ENCODE results near the gene PRKCZ. TPM values are rescaled to one million over a fixed set of nuclear protein-coding genes. Genes with fewer than 3 reads are reported as not detected.

The PRKCZ gene
- total and polyA plus RNA-seq, 7 donors = 0.07 to 2.3 (median 0.42) TPM; not detected in 1

GRCh38 chr1:2042830-2043773 is 7.1 kb upstream of the PRKCZ start:
- Histone ChIP-seq H3K4me1 (no peaks in the 10 kb centered on the region), H3K4me3 (no peak overlapping the region), H3K27me3 (ENCODE audit: insufficient read depth in 3 of 3, low read length in 2 of 3) (peaks cover 0 to 46% (median 11%) of the 10 kb centered on the region in 3 donors), H3K9me3 (no peaks in the 10 kb centered on the region), H3K36me3 (ENCODE audit: insufficient read depth in 1 of 2, low read depth in 1 of 2) (no peaks in the 10 kb centered on the region), H3K27ac (no peak overlapping the region)
- WGBS, 3 donors = 68 to 70% (median 69%) methylated on average over 37 to 41 of the region's 41 CpGs
- ATAC-seq = no peak
- DNase-seq = no peak
- no peak for TF ChIP-seq CTCF (IDR thresholded peaks at IDR 0.05)
- intact Hi-C loops (cut with DNase I) = no loop called here

GRCh38 chr1:2043886-2044285 is 6.3 kb upstream of the PRKCZ start:
- Histone ChIP-seq H3K27me3 (ENCODE audit: insufficient read depth in 3 of 3, low read length in 2 of 3) (peaks cover 0 to 49% (median 11%) of the 10 kb centered on the region in 3 donors), H3K4me1 (no peaks in the 10 kb centered on the region), H3K9me3 (no peaks in the 10 kb centered on the region), H3K36me3 (ENCODE audit: insufficient read depth in 1 of 2, low read depth in 1 of 2) (no peaks in the 10 kb centered on the region), H3K27ac (no peak overlapping the region), H3K4me3 (no peak overlapping the region)
- DNase-seq = no peak
- intact Hi-C loops (cut with DNase I) = loop anchor here in 1 of 2 donors (1.0 to 2.0 kb wide), 2 partner anchors 83 to 100 kb away; no protein-coding TSS in a partner anchor
- WGBS, 3 donors = 95 to 99% (median 96%) methylated on average over 4 of the region's 4 CpGs
- no peak for ATAC-seq
- no peak for TF ChIP-seq CTCF (IDR thresholded peaks at IDR 0.05)

GRCh38 chr1:2044510-2045319 is 5.5 kb upstream of the PRKCZ start:
- Histone ChIP-seq H3K4me3 (peak overlapping the region; percentile 45), H3K9me3 (no peaks in the 10 kb centered on the region), H3K27ac (no peak overlapping the region), H3K27me3 (ENCODE audit: insufficient read depth in 3 of 3, low read length in 2 of 3) (peaks cover 0 to 53% (median 15%) of the 10 kb centered on the region in 3 donors), H3K36me3 (ENCODE audit: insufficient read depth in 1 of 2, low read depth in 1 of 2) (no peaks in the 10 kb centered on the region), H3K4me1 (no peaks in the 10 kb centered on the region)
- 8 to 12% (median 8%) methylated on average over 59 to 75 of the region's 75 CpGs for WGBS, 3 donors
- intact Hi-C loops (cut with DNase I) = loop anchor here (1.0 to 5.0 kb wide), 4 partner anchors 82 to 102 kb away; no protein-coding TSS in a partner anchor
- DNase-seq (peak; percentile 79 to 81), ATAC-seq (peak; percentile 81 to 88 (median 82))
- peak; percentile 80 for TF ChIP-seq CTCF (IDR thresholded peaks at IDR 0.05)

GRCh38 chr1:2045468-2046173 is 4.6 kb upstream of the PRKCZ start:
- H3K4me1 ChIP-seq = no peaks in the 10 kb centered on the region
- peaks cover 0 to 59% (median 20%) of the 10 kb centered on the region in 3 donors for H3K27me3 ChIP-seq (ENCODE audit: insufficient read depth in 3 of 3, low read length in 2 of 3)
- 35 to 41% (median 35%) methylated on average over 15 of the region's 15 CpGs for WGBS, 3 donors
- no peaks in the 10 kb centered on the region for H3K36me3 ChIP-seq (ENCODE audit: insufficient read depth in 1 of 2, low read depth in 1 of 2)
- H3K4me3 ChIP-seq = no peak overlapping the region
- no peak for ATAC-seq
- no peak overlapping the region for H3K27ac ChIP-seq
- no peak for TF ChIP-seq CTCF (IDR thresholded peaks at IDR 0.05)
- no peaks in the 10 kb centered on the region for H3K9me3 ChIP-seq
- intact Hi-C loops (cut with DNase I) = loop anchor here (2.0 to 5.0 kb wide), 3 partner anchors 83 to 103 kb away; no protein-coding TSS in a partner anchor
- no peak for DNase-seq

All from psoas muscle (tissue), 8 donors.